Aorta (tissue), 5 donors: ENCODE measurements around the gene NEGR1. TPM values are rescaled to one million over a fixed set of nuclear protein-coding genes. Genes with fewer than 3 reads are reported as not detected.
"Not testable (repeated sequence)": the region's sequence is repeated elsewhere in the genome, so short reads cannot be mapped to it uniquely, and the experiment has no call there.

Experiments used
- ATAC-seq: fragments of 200-7000 bp; cut with Tn5 transposase; one replicate; pipeline ENCODE4 v1.9.1; 2022; ENCODE audit warnings: moderate library complexity; ENCODE audit not compliant: low FRiP score
- DNase-seq, 2 donors: peaks; one replicate each; pipeline ENCODE4 v3.0.0-alpha.2; 2020
- H3K27ac ChIP-seq, 2 donors: one replicate each; pipeline ENCODE4 v1.5.1; 2013; ENCODE audit warnings: low read length in 2 of 2, mild to moderate bottlenecking in 2 of 2, moderate library complexity in 2 of 2, control low read depth in 1 of 2, inconsistent platforms in 1 of 2, low read depth in 1 of 2
- H3K27me3 ChIP-seq, 2 donors: one replicate each; pipeline ENCODE4 v1.6.1; 2013; ENCODE audit warnings: control low read depth in 1 of 2, low read length in 1 of 2, mild to moderate bottlenecking in 1 of 2, moderate library complexity in 1 of 2; ENCODE audit not compliant: insufficient read depth in 2 of 2, control insufficient read depth in 1 of 2
- H3K36me3 ChIP-seq, 2 donors: one replicate each; pipeline ENCODE4 v1.6.1; 2013; ENCODE audit warnings: control low read depth in 1 of 2, low read length in 1 of 2, mild to moderate bottlenecking in 1 of 2; ENCODE audit not compliant: insufficient read depth in 2 of 2, control insufficient read depth in 1 of 2
- H3K4me1 ChIP-seq, 2 donors: one replicate each; pipeline ENCODE4 v1.6.1; 2013; ENCODE audit warnings: low read length in 2 of 2, control low read depth in 1 of 2, mild to moderate bottlenecking in 1 of 2, moderate library complexity in 1 of 2; ENCODE audit not compliant: insufficient read depth in 2 of 2, control insufficient read depth in 1 of 2
- H3K4me3 ChIP-seq, 2 donors: one replicate each; pipeline ENCODE4 v1.5.1; 2013; ENCODE audit warnings: low read length in 2 of 2, control low read depth in 1 of 2, mild to moderate bottlenecking in 1 of 2
- H3K9me3 ChIP-seq: one replicate; pipeline ENCODE4 v1.6.1; 2013; ENCODE audit warnings: mild to moderate bottlenecking, low read length; ENCODE audit not compliant: control insufficient read depth
- WGBS, 2 donors: extraction: QIAGEN DNeasy Blood & Tissue Kit; methylation state at CpG; one replicate each; pipeline ENCODE4 v1.1.7; 2013; 5-methylcytosine and 5-hydroxymethylcytosine counted together
- intact Hi-C, 2 donors: fragments of 100-400 bp; cut with DNase I; formaldehyde crosslinking; loops; one replicate each; pipeline versions ENCODE4 v1.14.2 to v1.15.0; 2022
- polyA plus RNA-seq, 2 donors: library from polyadenylated mRNA; stranded (reverse); fragments of 200-250 nt; gene quantifications; one replicate each; pipeline ENCODE4 v1.2.3, GENCODE V29; 2013
- total RNA-seq, 2 donors: library from RNA; stranded (reverse); fragmentation: NEBNext Ultra II Directional; extraction: Animal tissue kit (Norgen Biotek cat#: 25700); gene quantifications; one replicate each; pipeline ENCODE4 v1.2.1, GENCODE V29; 2021
- donor health status: healthy with polysubstance abuse.
- donor health status: Bipolar disorder and iron deficiency.
- donor health status: DM: no; HTN: no; CAD: no.
- donor health status: DM: no; HTN: no; CAD: no.
- donor health status: DM: yes; HTN: yes; CAD: no.

Gene NEGR1
- total and polyA plus RNA-seq, 4 donors, result 3.5 to 50.3 (median 18.4) TPM

DNA sequence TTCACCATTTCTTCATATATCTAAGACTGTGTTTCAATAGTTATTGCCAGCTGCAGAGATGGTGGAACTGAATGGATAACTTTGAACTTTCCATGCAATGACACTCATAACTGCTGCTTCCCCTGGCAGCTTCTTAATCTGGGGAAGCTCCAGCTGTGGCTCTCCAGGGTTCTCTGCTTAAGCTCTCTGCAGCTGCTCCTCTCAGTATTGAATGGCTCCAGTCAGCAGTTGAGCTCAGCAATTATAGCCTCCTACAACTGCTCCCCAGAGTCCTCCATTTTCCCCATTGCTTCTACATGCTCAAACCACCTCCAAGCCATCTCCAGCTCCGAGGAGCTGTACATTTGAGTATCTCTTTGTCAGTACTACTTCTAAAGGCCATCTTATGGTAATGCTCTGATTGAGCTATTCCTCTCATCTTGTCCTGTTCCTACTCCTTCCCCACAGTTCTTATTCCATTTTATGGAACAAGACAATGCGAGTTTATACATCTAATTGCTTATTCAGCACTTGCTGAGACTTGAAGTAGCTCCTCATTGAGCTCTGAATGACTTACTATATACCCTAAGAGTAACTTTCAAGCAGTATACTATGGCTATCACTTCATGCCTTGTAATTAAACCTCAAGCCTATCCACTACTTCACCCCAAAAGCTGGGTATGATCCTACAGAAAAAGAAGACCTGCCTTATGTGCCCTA, 362.4 kb downstream of the NEGR1 start:
- WGBS, 2 donors, result 91 to 92% methylated on average over 2 of the region's 2 CpGs
- ATAC-seq, result no peak
- Histone ChIP-seq H3K36me3 (no peaks in the 10 kb centered on the region), H3K9me3 (no peaks in the 10 kb centered on the region), H3K4me1 (peaks cover 0 to 3% of the 10 kb centered on the region in 2 donors), H3K27me3 (no peaks in the 10 kb centered on the region), H3K27ac (no peak overlapping the region), H3K4me3 (no peak overlapping the region)
- DNase-seq, result no peak
- intact Hi-C loops, result no loop called here

DNA sequence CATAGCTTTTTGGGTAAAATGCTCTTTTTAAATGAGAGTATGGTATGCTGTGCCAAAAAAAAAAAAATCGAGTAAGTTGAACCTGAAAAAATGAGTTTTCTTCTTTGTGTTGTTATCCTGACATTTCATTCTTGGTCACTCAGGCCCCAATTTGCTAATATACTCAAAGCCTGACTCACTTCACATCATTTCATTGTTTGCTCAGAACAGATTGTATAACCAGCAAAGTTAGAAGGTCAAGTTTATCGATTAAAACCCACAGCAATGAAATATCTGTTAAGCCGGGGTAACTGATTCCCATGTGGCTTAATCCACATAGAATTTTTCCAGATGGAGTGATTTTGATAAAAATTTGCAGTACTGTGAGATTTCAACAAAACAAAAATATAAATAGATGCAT, 363.7 kb downstream of the NEGR1 start:
- H3K9me3 ChIP-seq, result no peaks in the 10 kb centered on the region
- H3K27me3 ChIP-seq, result no peaks in the 10 kb centered on the region
- H3K4me3 ChIP-seq, result no peak overlapping the region
- WGBS, 2 donors, result 63 to 71% methylated on average over 3 of the region's 3 CpGs
- H3K27ac ChIP-seq, result no peak overlapping the region
- H3K36me3 ChIP-seq, result no peaks in the 10 kb centered on the region
- H3K4me1 ChIP-seq, result peaks cover 0 to 3% of the 10 kb centered on the region in 2 donors
- ATAC-seq (no peak), DNase-seq (no peak)
- intact Hi-C loops, result no loop called here

DNA sequence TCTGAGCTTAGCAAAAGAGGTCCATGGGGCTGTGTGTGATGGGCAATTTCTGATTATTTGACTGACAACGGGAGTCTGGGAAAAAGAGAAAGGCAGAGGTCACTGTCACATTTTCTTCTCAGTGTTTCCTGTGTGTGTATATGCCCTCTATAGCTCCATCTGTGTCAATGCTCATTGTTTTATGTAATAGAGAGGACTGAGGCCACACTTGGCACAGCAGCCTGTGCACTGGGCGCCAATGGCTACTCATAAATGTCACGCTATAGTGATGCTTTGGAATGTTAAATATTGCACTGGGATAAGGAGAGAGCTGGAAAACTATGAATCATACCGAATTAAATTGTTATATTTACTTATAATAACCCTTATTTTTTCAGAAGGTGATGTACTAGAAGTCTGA, 365.4 kb downstream of the NEGR1 start:
- no peak overlapping the region for H3K27ac ChIP-seq
- H3K4me3 ChIP-seq, result no peak overlapping the region
- H3K36me3 ChIP-seq, result no peaks in the 10 kb centered on the region
- peak in 1 of 2 donors; percentile 64 for DNase-seq
- H3K9me3 ChIP-seq, result no peaks in the 10 kb centered on the region
- H3K4me1 ChIP-seq, result peaks cover 0 to 3% of the 10 kb centered on the region in 2 donors
- intact Hi-C loops, result no loop called here
- no peaks in the 10 kb centered on the region for H3K27me3 ChIP-seq
- WGBS, 2 donors, result 34 to 39% methylated on average over 4 of the region's 4 CpGs
- ATAC-seq, result no peak

DNA sequence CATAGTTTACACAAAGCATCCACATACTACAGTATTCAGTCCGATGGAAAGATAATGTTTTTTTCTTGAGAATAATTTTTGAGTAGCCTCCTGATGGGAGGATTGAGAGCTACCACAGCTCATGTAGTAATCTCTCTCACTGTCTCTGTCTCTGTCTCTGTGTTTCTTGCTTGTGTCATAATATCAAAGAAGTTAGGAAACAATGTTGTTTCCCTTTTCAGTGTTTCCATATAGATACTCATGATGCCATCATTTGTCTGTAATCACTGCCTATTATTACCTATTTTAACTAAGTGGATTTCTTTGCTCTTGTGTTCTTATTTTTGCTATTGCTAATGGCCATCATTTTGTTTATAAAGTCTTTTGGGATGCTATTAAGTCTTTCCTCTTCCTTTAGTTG, 367.7 kb downstream of the NEGR1 start:
- Histone ChIP-seq H3K4me1 (peaks cover 0 to 3% of the 10 kb centered on the region in 2 donors), H3K4me3 (no peak overlapping the region), H3K27ac (no peak overlapping the region), H3K36me3 (no peaks in the 10 kb centered on the region), H3K27me3 (no peaks in the 10 kb centered on the region), H3K9me3 (no peaks in the 10 kb centered on the region)
- intact Hi-C loops, result no loop called here
- DNase-seq (no peak), ATAC-seq (no peak)
- 67 to 75% methylated on average over 1 of the region's 1 CpG for WGBS, 2 donors

DNA sequence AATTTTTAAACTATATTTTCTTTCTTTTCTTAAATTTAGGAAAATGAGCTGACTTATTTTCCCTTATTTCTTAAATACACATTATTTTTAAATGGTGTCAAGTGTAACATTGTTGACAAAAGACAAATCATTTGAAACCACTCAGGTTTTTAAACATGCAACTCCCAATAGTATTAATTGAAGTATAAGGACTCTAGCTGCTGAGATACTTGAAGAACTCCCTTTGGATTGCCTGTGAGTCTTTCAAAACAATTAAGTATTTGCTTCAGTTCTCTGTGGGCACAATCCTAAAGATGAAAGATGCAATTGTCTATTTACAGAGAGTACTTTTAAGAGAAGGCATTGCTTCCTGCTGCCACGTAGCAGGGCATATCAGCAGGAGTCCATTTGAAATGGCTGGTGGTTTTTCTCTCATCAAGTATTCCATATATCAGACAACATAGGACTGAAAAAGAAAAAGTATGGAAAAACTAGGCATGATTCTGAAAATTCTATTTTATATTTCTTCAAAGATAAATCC, 373.4 kb downstream of the NEGR1 start:
- Histone ChIP-seq H3K27me3 (no peaks in the 10 kb centered on the region), H3K9me3 (no peaks in the 10 kb centered on the region), H3K4me1 (no peaks in the 10 kb centered on the region), H3K27ac (no peak overlapping the region), H3K4me3 (no peak overlapping the region), H3K36me3 (no peaks in the 10 kb centered on the region)
- no peak for DNase-seq
- no peak for ATAC-seq
- intact Hi-C loops, result no loop called here
- 41 to 63% methylated on average over 1 of the region's 1 CpG for WGBS, 2 donors

DNA sequence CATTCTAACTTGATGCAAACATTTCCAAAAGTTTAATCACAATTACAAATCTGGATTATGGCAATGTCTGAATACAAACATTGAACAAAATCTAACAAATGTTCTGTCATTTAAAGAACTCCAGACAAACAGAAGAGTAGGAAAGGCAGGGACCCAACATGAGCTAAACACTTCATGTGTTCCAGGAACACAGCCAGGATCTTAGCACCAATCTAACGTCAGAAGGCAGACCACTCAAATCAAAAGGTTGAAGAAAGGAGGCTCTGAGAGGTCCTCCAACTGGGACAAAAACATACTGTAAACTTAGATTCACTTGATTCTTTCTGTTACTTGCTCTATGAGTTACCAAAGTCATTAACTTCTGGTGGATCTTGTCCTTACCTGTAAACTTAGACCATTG, 374.0 kb downstream of the NEGR1 start:
- no peaks in the 10 kb centered on the region for H3K9me3 ChIP-seq

DNA sequence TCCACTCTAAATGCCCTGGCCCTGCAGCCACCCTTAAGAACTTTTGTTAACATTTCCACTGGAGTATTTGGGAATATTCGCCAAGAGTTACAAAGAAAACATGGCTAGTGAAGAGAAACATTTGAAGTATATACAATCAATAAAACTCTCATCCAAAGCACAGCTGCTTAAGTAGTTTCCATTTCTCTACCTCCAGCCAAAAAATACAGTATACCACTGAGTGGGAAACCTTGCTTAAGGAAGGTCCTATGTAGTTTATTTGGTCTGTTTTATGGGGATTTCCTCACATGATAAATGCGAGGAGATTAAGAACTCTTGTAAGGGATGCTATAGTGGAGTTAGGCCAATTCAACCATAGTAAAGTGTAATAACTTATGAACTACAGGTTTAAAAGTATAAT, 382.5 kb downstream of the NEGR1 start:
- H3K36me3 ChIP-seq, result no peaks in the 10 kb centered on the region
- intact Hi-C loops, result no loop called here
- no peak for DNase-seq
- no peak overlapping the region for H3K4me3 ChIP-seq
- no peaks in the 10 kb centered on the region for H3K27me3 ChIP-seq
- no peak overlapping the region for H3K27ac ChIP-seq
- ATAC-seq, result no peak
- H3K9me3 ChIP-seq, result no peaks in the 10 kb centered on the region
- no peaks in the 10 kb centered on the region for H3K4me1 ChIP-seq
- 34 to 36% methylated on average over 2 of the region's 2 CpGs for WGBS, 2 donors

More for the DNA sequence above, 374.0 kb downstream of the NEGR1 start:
- no peak for DNase-seq
- intact Hi-C loops, result no loop called here
- ATAC-seq, result no peak
- no peak overlapping the region for H3K4me3 ChIP-seq
- no peaks in the 10 kb centered on the region for H3K36me3 ChIP-seq
- no peaks in the 10 kb centered on the region for H3K4me1 ChIP-seq
- H3K27ac ChIP-seq, result no peak overlapping the region
- 7% methylated on average over 1 of the region's 1 CpG for WGBS, 2 donors
- H3K27me3 ChIP-seq, result no peaks in the 10 kb centered on the region

DNA sequence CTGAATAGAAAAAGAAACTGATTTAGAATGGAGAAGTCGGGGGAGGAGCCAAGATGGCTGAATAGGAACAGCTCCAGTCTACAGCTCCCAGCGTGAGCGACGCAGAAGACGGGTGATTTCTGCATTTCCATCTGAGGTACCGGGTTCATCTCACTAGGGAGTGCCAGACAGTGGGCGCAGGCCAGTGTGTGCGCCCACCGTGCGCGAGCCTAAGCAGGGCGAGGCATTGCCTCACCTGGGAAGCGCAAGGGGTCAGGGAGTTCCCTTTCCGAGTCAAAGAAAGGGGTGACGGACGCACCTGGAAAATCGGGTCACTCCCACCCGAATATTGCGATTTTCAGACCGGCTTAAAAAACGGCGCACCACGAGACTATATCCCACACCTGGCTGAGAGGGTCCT, 394.2 kb downstream of the NEGR1 start:
- WGBS, 2 donors, result 96 to 97% methylated on average over 22 to 23 of the region's 23 CpGs

DNA sequence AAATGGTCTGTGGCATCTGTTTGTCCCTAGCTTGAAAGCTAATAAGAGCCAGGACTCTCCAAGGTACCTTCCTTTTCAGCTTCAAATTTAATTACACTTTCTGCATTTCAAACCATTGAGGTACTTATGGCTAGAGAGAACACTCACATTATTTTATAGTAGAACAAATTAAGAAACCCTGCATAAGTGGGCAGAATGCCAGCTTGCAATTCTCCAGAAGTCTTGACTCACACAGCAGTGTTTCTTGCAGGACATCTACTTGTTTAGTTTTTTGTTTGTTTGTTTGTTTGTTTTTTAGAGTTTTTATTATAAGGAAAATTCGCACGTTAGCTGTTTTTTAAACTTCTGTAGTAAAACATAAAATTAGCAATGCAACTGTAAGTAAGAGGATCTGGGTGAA, 397.2 kb downstream of the NEGR1 start:
- Histone ChIP-seq H3K36me3 (no peaks in the 10 kb centered on the region), H3K9me3 (no peaks in the 10 kb centered on the region), H3K27ac (no peak overlapping the region), H3K4me3 (no peak overlapping the region), H3K4me1 (no peaks in the 10 kb centered on the region), H3K27me3 (no peaks in the 10 kb centered on the region)
- WGBS, 2 donors, result 65 to 70% methylated on average over 2 of the region's 2 CpGs
- ATAC-seq, result no peak
- intact Hi-C loops, result no loop called here
- DNase-seq, result no peak

More for the DNA sequence above, 394.2 kb downstream of the NEGR1 start:
- H3K4me3 ChIP-seq, H3K27me3 ChIP-seq, H3K9me3 ChIP-seq, H3K27ac ChIP-seq, intact Hi-C loops, H3K4me1 ChIP-seq, ATAC-seq, H3K36me3 ChIP-seq, DNase-seq: not testable (repeated sequence)
